ENCODE results near the gene USP24.
"Not testable (repeated sequence)": the region's sequence is repeated elsewhere in the genome, so short reads cannot be mapped to it uniquely, and the experiment has no call there.

Gene USP24

DNA sequence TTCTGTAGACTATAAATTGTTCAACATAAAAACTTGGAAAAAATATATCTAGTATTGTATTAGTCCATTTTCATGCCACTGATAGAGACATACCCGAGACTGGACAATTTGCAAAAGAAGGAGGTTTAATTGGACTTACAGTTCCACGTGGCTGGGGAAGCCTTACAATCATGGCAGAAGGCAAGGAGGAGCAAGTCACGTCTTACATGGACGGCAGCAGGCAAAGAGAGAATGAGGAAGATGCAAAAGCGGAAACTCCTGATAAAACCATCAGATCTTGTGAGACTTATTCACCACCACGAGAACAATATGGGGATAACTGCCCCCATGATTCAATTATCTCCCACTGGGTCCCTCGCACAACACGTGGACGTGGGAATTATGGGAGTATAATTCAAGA is 15.4 kb downstream of the USP24 start:
- DNase-seq (ENCODE audit: low spot score), result not testable (repeated sequence)

DNA sequence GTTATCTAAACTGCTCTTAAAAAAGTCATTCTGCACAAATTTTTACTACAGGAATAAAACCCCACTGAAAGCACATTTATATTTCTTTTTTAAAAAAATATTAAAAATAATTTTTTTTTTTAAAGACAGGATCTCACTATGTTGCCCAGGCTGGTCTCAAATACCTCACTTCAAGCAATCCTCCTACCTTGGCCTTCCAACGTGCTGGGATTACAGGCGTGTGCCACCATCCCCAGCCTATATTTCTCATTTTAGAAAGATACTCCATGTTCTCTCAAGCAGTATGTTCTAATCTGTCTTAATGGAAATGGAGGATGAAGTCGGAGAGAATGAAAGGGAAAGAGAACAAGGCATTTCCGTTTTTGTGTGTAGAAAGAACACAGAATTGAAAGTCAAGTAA is 17.1 kb downstream of the USP24 start:
- no peak for DNase-seq (ENCODE audit: low spot score)

DNA sequence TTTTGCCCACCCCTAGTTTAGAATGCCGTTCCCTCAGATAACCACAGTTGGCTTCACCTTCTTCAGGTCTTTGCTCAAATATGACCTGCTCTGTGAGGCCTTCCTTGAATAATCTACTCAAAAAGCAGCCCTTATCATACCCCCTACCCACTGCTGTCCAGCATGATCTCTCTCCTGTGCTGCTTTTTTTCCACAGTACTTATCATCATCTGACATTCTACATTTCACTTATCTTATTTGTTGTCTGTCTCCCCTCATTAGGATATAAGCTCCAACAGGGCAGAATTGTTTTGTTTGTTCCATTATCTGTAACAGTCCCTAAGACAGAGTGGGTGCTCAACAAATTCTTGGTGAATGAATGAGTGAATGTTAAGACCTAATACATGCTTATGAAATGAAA is 18.1 kb downstream of the USP24 start:
- DNase-seq (ENCODE audit: low spot score), result no peak

DNA sequence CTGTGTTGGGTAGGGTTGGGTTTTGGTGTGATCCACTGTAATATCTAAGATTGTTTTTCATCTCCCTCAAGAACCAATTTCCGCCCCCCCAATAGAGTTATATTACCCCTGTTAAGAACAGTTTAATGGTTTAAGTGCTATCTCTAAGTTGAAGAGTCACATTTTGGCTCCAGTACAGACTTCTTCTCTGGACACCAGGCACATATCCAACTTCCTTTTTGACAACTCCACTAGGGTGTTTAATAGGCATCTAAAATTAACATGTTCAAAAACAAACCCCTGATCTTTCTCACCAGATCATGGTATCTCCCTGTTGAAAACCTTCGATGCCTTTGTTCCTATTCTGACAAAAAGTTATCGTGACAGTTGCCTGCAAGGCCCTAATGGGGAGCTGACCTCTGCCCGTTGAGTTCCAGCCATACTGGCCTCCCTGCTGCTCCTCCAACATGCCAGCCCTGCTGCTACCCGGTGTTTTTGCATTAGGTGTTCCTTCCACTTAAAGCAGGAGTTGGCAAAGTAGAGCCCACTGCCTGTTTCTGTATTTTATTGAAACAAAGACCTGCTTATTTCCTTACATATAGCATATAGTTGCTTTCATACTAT is 18.6 kb downstream of the USP24 start:
- no peak for DNase-seq (ENCODE audit: low spot score)

DNA sequence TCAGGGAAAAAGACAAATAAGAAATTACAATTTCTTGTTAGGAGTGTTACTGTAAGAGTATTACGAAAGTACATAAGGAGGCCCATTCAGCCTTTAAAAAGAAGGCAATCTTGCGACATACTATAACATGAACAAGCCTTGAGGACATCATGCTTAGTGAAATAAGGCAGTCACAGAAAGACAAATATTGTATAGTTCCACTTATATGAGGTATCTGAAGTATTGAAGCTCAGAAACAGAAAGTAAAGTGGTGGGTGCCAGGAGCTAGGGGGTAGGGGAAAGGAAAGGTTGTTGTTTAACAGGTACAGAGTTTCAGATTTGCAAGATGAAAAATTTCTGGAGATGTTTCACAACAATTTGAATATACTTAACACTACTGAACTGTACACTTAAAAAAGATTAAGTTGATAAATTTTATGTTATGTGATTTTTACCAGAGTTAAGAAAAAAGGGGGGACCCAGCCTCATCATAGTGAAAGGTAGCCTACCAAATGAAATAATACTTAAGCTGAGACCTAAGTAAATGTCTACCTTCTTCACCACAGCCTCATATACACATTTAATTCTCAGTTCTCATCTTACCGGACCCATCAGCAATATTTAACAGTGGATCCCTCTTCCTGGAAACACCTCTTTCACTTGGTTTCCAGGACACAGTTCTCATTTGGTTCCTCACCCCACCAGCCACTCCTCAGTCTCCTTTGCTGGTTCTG is 19.5 kb downstream of the USP24 start:
- no peak for DNase-seq (ENCODE audit: low spot score)

DNA sequence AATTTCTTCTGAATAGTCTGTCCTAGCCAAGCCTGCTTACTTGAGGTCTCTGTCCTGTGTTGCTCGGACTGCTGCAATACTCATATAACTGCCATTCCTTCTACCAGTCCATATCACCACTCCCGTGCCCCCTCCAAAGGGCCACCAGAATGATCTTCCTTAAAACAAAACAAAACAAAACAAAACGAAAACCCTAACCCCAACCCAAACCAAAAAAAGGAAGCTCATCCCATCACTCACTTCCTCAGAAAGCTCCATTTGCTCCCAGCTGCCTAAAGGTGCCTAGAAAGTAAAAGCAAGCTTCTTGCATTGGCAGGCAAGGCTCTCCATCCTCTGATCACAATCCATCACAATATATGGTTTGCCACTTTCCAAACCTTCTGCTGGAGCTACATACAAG is 20.3 kb downstream of the USP24 start:
- no peak for DNase-seq (ENCODE audit: low spot score)

DNA sequence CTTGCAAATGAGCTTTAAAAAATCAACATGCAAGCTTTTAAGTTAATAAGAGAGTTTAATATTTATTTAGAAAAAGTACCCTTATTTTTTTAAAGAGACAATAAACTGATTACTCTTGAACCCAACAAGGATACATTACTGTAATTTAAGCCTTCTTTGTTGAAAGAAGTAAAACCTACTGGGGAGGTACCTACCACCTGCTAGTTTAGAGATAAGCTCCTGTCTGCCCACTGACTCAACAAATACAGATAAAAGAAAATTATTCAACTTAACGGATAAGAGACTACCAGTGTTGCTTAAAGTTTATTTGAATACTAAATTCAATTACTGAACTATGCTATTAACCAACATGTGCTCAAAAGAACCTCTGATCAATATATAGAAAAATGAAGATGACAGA is 23.1 kb downstream of the USP24 start:
- no peak for DNase-seq (ENCODE audit: low spot score)

DNA sequence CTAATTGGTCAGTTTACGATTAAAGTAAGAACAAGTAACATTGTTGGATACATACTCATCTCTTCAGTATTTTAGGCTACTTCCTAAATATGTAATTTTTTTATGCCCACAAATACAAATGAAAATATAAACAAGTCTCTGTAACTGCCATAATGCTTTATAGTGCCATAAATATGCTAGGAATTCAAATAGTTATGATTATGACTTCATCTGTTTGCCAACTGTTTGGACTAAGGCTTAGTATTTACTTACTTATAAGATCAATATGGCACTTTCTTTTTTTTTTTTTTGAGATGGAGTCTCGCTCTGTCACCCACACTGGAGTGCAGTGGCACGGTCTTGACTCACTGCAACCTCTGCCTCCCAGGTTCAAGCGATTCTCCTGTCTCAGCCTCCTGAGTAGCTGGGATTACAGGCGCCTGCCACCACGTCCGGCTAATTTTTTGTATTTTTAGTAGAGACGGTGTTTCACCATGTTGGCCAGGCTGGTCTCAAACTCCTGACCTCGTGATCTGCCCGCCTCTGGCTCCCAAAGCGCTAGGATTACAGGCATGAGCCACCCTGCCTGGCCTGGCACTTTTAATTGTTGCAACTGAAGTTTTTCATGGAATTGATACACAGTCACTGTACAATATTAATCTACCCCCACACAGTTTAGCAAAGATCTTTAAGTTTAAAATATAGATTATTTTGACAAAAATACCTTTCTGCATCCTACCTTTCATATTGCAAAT is 23.8 kb downstream of the USP24 start:
- DNase-seq (ENCODE audit: low spot score), result not testable (repeated sequence)

DNA sequence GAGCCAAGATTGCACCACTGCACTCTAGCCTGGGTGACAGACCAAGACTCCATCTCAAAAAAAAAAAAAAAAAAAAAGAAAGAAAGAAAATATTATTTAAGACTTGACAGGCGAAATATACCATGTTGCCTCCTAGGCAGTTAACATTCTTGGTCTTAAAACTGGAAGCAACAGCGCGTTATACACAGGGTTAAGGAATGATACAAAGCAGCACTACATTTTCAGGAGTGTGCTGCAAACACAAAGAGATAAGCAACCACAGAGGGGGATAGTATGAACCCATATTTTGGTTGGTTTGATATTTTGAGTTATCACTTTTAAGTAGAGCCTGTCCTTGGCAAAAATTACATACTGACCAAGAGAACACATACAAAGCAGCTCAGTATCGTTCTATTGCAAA is 25.1 kb downstream of the USP24 start:
- no peak for DNase-seq (ENCODE audit: low spot score)

DNA sequence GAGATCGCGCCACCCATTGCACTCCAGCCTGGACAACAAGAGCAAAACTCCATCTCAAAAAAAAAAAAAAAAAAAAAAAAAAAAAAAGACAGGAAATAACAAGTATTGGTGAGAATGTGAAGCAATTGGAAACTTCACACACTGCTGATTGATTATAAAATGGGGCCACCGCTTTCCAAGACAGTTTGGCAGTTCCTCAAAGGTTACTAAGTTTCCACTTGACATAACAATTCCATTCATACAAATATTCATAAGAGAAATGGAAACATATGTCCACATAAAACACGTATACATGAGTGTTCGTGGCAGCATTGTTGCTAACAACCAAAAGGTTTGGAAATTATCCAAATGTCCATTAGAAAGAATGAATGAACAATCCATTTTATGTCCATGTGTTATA is 26.3 kb downstream of the USP24 start:
- no peak for DNase-seq (ENCODE audit: low spot score)

DNA sequence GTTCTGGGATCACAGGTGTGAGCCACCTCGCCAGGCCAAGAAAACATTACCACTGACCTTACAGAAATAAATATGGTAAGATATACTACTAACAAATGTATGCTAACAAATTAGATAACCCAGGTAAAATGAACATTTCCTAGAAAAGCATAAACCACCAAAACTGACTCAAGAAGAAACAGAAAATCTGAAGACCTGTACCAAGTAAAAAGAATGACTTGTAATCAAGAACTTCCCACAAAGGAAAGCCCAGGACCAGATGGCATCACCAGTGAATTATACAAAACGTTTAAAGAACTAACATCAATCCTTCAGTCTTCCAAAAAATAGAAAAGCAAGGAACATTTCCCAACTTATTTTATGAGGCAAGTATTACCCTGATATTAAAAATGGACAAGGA is 29.3 kb downstream of the USP24 start:
- no peak for DNase-seq (ENCODE audit: low spot score)

DNA sequence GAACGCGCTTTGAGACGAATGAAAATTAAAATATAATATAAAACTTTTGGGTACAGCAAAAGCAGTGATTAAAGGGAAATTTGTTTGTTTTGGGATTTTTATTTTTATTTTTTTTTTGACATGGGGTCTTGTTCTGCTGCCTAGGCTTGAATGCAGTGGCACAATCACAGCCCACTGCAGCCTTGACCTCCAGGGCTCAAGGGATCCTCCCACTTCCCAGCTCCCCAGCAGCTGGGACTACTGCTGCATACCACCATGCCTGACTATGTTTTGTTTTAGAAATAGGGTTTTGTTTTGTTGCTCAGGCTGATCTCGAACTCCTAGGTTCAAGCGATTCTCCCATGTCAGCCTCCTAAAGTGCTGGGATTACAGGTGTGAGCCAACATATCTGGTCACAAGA is 30.3 kb downstream of the USP24 start:
- no peak for DNase-seq (ENCODE audit: low spot score)

DNA sequence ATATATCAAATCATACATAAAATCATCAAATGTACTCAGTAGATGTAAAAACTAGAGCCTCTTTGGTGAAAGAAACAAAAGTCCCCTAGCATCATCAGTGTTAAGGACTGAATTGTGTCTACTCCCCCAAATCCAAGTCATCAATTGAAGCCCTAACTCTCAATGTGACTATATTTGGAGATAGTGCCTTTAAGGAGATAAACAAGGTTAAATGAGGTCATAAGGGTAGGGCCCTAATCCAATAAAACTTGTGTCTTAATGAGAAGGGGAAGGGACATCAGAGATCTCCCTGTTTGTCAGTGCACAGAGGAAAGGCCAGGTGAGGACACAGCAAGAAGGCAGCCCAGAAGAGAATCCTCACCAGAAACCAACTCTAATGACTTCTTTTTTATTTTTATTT is 33.5 kb downstream of the USP24 start:
- no peak for DNase-seq (ENCODE audit: low spot score)

DNA sequence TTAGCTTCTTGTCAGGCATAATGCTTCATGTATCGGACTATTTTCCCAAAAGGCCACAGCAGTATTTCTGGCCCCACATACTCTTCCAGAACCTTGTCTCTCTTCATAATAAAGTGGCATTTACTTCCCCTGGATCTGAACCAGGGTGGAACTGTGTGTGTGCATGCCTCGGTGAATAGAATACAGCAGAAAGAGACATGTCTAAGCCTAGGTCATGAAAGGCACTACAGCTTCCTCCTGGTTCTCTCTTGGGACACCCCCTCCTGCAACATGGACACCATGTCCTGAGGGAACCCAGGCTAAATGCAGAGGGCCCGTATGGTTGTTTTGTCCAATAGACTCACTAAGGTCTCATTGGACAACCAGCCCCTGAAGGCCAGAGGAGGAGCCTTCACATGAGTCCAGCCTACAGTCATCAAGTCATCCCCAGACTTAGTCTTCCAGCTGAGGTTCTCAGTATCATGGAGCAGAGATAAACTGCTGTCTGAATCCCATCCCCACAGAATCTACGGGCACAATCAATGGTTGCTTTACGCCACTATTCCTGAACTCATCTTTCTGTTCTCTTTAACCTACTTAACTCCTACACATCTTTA is 35.0 kb downstream of the USP24 start:
- no peak for DNase-seq (ENCODE audit: low spot score)

DNA sequence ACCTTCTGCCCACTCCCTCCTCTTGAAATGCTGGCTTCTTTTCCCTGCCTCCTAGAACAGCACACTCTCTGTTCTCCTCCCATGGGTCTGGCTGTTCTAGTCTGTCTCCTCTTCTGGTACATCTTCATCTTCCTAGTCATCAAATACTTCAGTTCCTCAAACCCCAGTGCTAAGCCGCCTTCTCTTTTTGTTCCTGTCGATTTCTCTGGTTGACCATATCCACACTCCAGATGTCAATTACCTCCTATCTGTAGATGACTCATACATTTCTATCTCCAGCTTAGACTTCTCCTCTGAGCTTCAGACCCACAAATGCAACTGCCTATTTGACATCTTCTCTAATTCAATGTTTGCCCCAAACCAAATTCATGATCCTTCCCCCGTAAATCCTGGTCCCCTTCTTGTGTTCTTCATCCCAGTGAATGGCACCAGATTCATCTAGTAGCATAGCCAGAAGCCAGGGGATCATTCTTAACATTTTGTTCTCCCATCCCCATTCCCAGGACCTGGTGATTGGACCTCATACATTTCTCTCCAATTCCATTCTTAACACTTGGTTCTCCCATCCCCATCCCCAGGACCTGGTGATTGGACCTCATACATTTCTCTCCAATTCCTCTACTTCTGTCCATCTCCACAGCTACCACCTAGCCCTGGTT is 35.9 kb downstream of the USP24 start:
- no peak for DNase-seq (ENCODE audit: low spot score)

DNA sequence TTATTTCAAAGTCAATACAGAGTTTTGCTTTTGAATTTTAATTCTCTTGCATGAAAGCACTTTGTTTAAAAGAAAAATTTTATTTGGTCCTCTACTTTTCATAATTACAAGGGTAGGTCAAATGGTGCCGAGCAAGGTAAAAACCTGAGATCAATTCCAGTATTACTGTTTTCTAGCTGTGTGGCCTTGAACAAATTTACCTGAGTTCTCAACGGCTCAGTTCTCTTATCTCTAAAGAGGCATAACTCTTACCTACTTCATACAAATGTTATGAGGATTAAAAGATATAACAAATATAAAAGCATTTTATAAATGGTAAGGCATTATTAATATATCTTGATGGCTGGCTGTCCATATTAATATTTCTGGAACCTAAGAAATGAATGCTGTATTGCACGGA is 42.5 kb downstream of the USP24 start:
- DNase-seq (ENCODE audit: low spot score), result no peak

DNA sequence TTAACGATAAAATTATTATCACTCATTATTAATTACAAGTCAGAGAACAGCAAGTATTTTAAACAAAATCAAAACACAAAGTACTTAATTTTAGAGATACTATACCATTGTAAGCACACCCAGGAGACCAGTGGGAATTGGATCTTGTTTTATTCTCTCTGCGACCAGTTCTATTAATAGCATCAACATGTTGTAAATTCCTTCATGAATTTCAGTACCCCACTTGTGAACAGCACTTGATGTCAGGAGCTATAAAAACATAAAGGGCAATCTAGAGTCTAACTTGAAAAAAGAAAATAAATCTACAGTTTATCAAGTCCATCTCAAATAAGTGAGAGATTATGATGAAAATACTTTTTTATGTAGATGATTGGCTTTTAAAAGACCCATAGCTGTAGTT is 42.9 kb downstream of the USP24 start:
- no peak for DNase-seq (ENCODE audit: low spot score)

DNA sequence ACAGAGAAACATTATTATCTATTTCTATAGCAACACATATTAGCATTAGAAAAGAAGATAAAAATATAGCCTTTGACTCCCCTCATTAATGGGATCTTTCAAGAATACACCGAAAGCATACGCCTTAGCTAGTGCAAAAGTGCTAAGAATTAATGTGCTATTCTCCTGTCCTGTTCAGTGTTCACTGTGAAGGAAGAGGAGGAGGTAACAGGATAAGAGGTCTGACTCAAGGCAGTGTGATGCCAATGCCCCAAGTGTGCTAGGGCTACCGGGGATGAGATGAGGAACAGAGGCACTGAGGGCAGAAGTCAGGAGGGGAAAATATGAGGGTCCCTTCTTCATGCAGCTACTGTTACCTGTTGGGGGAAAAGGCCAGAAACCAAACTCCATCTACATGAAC is 43.5 kb downstream of the USP24 start:
- DNase-seq (ENCODE audit: low spot score), result no peak

DNA sequence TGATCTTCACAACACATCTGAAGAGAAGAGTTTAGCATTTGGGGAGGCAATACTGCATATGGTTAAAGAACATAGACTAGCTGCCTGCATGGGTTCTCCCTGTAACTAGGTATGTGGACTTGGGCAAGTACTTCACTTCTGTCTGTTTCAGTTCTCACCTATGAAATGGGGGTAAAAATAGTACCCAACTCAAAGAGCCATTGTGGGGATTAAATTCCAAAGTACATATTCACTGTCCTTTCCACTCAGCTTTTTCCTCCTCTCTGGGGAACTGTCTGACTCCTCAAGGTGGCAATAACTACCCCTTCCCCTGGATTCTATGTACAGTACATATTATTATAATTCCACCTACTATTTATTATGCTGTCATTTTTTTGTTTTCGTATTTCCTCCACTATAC is 44.7 kb downstream of the USP24 start:
- no peak for DNase-seq (ENCODE audit: low spot score)

DNA sequence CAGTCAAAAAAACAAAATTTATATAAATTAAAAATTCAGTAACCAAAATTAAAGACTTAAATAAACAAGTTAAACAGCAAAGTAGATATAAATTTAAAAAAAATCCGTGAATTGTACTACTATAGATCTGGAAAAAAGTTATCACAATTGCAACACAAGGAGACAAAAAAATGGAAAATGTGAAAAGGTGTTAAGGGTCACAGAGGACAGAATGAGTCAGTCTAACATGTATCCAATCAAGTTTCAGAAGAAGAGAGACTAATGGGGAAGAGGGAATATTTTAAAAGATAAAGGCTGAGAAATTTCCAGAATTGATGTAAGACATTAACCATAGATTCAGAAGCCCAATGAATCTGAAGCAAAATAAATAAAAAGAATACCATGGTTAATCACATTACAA is 46.0 kb downstream of the USP24 start:
- no peak for DNase-seq (ENCODE audit: low spot score)

DNA sequence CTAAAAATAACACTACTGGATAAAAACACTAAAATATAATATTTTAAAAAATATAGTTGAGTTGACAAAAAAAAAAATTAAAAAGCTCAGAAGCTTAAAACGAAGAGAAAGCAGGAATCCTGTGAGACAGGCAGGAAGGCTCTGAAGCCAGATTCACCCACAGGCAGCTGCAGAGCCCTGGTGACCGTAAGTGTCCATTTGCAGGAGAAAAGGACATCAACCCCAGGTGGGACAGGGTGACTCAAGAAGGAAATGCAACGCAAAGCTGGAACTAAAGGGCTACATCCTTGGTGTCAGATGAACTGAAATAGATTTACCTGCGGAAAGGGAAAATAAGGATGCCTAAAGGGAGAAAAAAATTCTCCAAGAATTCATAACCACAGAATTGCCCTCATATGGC is 46.8 kb downstream of the USP24 start:
- DNase-seq (ENCODE audit: low spot score), result no peak

DNA sequence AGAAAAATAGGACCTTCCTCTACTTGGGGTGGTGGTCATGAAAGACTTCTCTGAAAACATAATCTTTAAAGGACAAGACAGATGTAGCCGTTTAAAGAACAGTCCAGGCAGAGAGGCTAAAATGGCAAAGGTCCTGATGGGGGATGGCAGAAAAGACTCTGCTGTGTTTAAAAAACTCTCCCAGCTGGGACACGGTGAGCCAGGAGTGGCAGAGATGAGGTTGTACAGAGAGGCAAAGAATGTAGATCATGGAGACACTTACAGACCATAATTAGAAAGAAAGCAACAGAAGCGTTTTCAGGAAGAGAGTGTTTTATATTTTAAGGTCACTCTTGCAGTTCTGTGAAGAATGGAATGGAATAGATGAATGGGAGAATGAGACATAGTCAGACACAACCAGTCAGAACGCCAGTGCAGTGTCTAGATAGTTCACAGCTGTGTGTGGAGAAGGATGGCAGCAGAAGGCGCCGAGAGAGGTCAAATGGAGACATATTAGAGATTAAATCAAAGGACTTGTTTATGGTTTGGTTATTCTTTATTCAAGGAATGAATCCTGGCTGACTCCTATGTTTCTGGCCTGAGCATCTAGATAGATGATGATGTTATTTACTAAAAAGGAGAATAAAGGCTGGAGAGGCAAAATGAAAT is 47.8 kb downstream of the USP24 start:
- DNase-seq (ENCODE audit: low spot score), result no peak
